ENCODE data around the gene TCEA2. TPM values are rescaled to one million over a fixed set of nuclear protein-coding genes. Genes with fewer than 3 reads are reported as not detected.

The TCEA2 gene
- total and polyA plus RNA-seq, 2 donors (not counting 1 experiment from before 2014, with no cell fraction given), result 58.1 to 63.9 TPM

DNA sequence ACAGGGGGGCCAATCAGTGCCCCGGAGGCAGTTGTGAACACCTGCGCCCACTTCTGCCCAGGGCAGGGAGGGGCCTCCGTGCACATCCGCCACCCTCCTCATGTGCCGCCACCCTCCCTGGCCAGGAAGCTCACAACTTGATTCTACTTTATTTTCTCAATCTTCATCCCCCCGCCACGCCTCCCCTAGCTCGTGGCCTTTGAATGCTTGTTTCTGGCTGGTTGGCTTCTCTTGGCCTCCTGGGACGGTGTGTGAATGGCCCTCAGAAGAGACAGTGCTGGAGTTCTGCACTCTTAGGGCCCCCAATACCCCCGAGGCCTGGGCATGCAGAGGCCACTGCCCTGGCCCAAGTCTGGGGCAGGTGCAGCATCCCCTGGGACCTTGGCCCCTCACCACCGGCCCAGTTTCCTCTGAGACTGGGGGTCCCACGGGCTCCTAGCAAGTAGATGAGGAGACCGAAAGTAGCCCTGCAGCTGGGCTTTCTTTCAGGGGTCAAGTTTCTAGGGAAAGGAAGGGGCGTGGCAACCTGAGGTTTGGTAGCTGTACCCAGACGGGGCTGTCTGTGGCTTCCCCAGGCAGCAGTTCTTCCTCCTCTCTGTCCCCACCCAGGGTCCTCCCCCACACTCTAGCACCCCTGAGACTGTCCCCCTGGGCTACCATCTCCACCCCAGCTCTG is 15.0 kb downstream of the TCEA2 start:
- ChIA-PET POLR2A (interaction anchor here (0.6 to 5.5 kb wide), 12 partner anchors 9 to 525 kb away, joined by 3 to 55 read pairs (median 6); partner anchors contain the start of genes NPBWR2, RTEL1 and TCEA2), CTCF (interaction anchor here (0.9 to 11.8 kb wide), 11 partner anchors 8 to 97 kb away, joined by 3 to 220 read pairs (median 4); partner anchors contain the start of genes PRPF6 and TCEA2)
- intact Hi-C loops (cut with micrococcal nuclease), result loop anchor here (2.0 to 5.0 kb wide), 3 partner anchors 121 to 213 kb away; partner anchors contain the start of genes PCMTD2, TPD52L2 and UCKL1
- Mint-ChIP-seq H3K9me3 (ENCODE audit: insufficient read depth) (no peaks in the 10 kb centered on the region), H3K4me3 (peak overlapping the region; percentile 87), H3K27me3 (no peaks in the 10 kb centered on the region), H3K4me1 (peaks cover 55% of the 10 kb centered on the region), H3K27ac (peak overlapping the region; percentile 92)
- H3K9ac ChIP-seq (ENCODE audit: low read length), result peak overlapping the region; percentile 85
- peaks cover 37 to 71% of the 10 kb centered on the region in 2 donors for H3K4me1 ChIP-seq (ENCODE audit: control insufficient read depth in 2 of 2, insufficient read depth in 2 of 2, low read length in 2 of 2)
- TF ChIP-seq EZH2 (IDR thresholded peaks at IDR 0.05; ENCODE audit: borderline replicate concordance, insufficient read depth, low read depth, low read length, poor library complexity, severe bottlenecking), result no peak
- TF ChIP-seq, protein P1, sequence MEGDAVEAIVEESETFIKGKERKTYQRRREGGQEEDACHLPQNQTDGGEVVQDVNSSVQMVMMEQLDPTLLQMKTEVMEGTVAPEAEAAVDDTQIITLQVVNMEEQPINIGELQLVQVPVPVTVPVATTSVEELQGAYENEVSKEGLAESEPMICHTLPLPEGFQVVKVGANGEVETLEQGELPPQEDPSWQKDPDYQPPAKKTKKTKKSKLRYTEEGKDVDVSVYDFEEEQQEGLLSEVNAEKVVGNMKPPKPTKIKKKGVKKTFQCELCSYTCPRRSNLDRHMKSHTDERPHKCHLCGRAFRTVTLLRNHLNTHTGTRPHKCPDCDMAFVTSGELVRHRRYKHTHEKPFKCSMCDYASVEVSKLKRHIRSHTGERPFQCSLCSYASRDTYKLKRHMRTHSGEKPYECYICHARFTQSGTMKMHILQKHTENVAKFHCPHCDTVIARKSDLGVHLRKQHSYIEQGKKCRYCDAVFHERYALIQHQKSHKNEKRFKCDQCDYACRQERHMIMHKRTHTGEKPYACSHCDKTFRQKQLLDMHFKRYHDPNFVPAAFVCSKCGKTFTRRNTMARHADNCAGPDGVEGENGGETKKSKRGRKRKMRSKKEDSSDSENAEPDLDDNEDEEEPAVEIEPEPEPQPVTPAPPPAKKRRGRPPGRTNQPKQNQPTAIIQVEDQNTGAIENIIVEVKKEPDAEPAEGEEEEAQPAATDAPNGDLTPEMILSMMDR (IDR thresholded peaks at IDR 0.05), result no peak
- 0% methylated on average over 12 of the region's 15 CpGs for WGBS (ENCODE audit: insufficient coverage)
- no peaks in the 10 kb centered on the region for H3K9me3 ChIP-seq (ENCODE audit: control extremely low read depth in 1 of 3, control insufficient read depth in 2 of 3, insufficient read depth in 1 of 3, low read length in 2 of 3)
- DNase-seq (peak; percentile 88), ATAC-seq (ENCODE audit: low read depth) (peak; percentile 50)
- peak overlapping the region; percentile 96 for H3K4me2 ChIP-seq (replicated peaks; ENCODE audit: low read depth, low read length, poor library complexity, severe bottlenecking)
- peaks cover 60% of the 10 kb centered on the region for H4K20me1 ChIP-seq (ENCODE audit: control insufficient read depth, insufficient read depth, low read length, poor library complexity, severe bottlenecking)
- no peak overlapping the region for H2AFZ ChIP-seq (ENCODE audit: insufficient read depth, low read depth, low read length, poor library complexity, severe bottlenecking)
- H3K4me3 ChIP-seq (ENCODE audit: control extremely low read depth in 1 of 5, extremely low read depth in 1 of 5, insufficient read depth in 1 of 5, low read depth in 2 of 5, low read length in 4 of 5), result peak overlapping the region; percentile 80 to 98 (median 96)
- H3K27ac ChIP-seq (ENCODE audit: low read length in 2 of 2), result peak overlapping the region; percentile 77 to 83
- H3K36me3 ChIP-seq (replicated peaks in 1 of 2; ENCODE audit: control extremely low read depth in 1 of 2, control insufficient read depth in 1 of 2, extremely low read depth in 1 of 2, insufficient read depth in 2 of 2, low read length in 1 of 2), result peaks cover 0 to 34% of the 10 kb centered on the region in 2 experiments
- H3K79me2 ChIP-seq (ENCODE audit: control insufficient read depth, insufficient read depth, low read length), result peaks cover 20% of the 10 kb centered on the region
- no peaks in the 10 kb centered on the region for H3K27me3 ChIP-seq (replicated peaks in 1 of 4; ENCODE audit: control extremely low read depth in 1 of 4, control insufficient read depth in 3 of 4, insufficient read depth in 4 of 4, low read length in 3 of 4)

DNA sequence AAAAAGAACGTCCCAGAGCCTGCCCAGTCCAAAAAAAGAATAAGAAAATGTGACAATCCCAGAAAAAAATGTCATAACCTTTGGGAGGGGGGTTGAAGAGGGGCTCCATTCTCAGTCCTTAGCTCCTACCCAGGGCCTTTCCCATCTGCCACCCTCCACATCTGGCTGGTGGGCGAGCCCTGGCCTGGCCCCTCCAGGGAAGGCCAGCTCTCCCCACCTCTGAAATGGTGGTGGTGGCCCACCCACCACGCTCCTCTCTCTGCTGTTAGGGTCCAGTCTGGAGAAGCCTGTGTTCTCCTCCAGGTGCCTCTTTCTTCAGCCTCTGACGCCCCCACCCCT is 15.9 kb downstream of the TCEA2 start:
- POLR2A ChIA-PET, result interaction anchor here (0.6 to 5.5 kb wide), 10 partner anchors 10 to 332 kb away, joined by 3 to 55 read pairs (median 6); partner anchors contain the start of genes NPBWR2 and TCEA2
- peak overlapping the region; percentile 80 to 98 (median 96) for H3K4me3 ChIP-seq (ENCODE audit: control extremely low read depth in 1 of 5, extremely low read depth in 1 of 5, insufficient read depth in 1 of 5, low read depth in 2 of 5, low read length in 4 of 5)
- intact Hi-C loops (cut with micrococcal nuclease), result loop anchor here (1.0 to 5.0 kb wide), 4 partner anchors 16 to 178 kb away; partner anchors contain the start of genes PCMTD2, TCEA2 and UCKL1
- H3K27me3 Mint-ChIP-seq, result no peaks in the 10 kb centered on the region
- peaks cover 57% of the 10 kb centered on the region for H3K4me1 Mint-ChIP-seq
- peak overlapping the region; percentile 85 for H3K9ac ChIP-seq (ENCODE audit: low read length)
- peaks cover 0 to 25% of the 10 kb centered on the region in 2 experiments for H3K36me3 ChIP-seq (replicated peaks in 1 of 2; ENCODE audit: control extremely low read depth in 1 of 2, control insufficient read depth in 1 of 2, extremely low read depth in 1 of 2, insufficient read depth in 2 of 2, low read length in 1 of 2)
- ATAC-seq (ENCODE audit: low read depth), result no peak
- H2AFZ ChIP-seq (ENCODE audit: insufficient read depth, low read depth, low read length, poor library complexity, severe bottlenecking), result peak overlapping the region; percentile 41
- H3K9me3 Mint-ChIP-seq (ENCODE audit: insufficient read depth), result no peaks in the 10 kb centered on the region
- peak overlapping the region; percentile 96 for H3K4me2 ChIP-seq (replicated peaks; ENCODE audit: low read depth, low read length, poor library complexity, severe bottlenecking)
- TF ChIP-seq EZH2 (IDR thresholded peaks at IDR 0.05; ENCODE audit: borderline replicate concordance, insufficient read depth, low read depth, low read length, poor library complexity, severe bottlenecking), result no peak
- TF ChIP-seq, protein P1 (IDR thresholded peaks at IDR 0.05), result no peak
- no peaks in the 10 kb centered on the region for H3K9me3 ChIP-seq (ENCODE audit: control extremely low read depth in 1 of 3, control insufficient read depth in 2 of 3, insufficient read depth in 1 of 3, low read length in 2 of 3)
- CTCF ChIA-PET, result interaction anchor here (0.6 to 11.8 kb wide), 11 partner anchors 10 to 99 kb away, joined by 3 to 220 read pairs (median 4); partner anchors contain the start of genes NPBWR2 and SAMD10
- DNase-seq, result no peak
- H3K4me1 ChIP-seq (ENCODE audit: control insufficient read depth in 2 of 2, insufficient read depth in 2 of 2, low read length in 2 of 2), result peaks cover 41 to 76% of the 10 kb centered on the region in 2 donors
- H3K4me3 Mint-ChIP-seq, result peak overlapping the region; percentile 87
- H4K20me1 ChIP-seq (ENCODE audit: control insufficient read depth, insufficient read depth, low read length, poor library complexity, severe bottlenecking), result peaks cover 52% of the 10 kb centered on the region
- WGBS (ENCODE audit: insufficient coverage), result 0% methylated on average over 1 of the region's 4 CpGs
- peaks cover 20% of the 10 kb centered on the region for H3K79me2 ChIP-seq (ENCODE audit: control insufficient read depth, insufficient read depth, low read length)
- H3K27me3 ChIP-seq (replicated peaks in 1 of 4; ENCODE audit: control extremely low read depth in 1 of 4, control insufficient read depth in 3 of 4, insufficient read depth in 4 of 4, low read length in 3 of 4), result no peaks in the 10 kb centered on the region
- peak overlapping the region; percentile 92 for H3K27ac Mint-ChIP-seq
- H3K27ac ChIP-seq (ENCODE audit: low read length in 2 of 2), result peak overlapping the region; percentile 77 to 83

Data from B cell (primary cell).